Measurements from ENCODE around the gene TTLL6.

TTLL6 gene

GRCh38 chr17:48725288-48726064 lies 91.6 kb downstream of the TTLL6 start:
- Histone ChIP-seq H3K9ac (no peak overlapping the region), H3K4me3 (ENCODE audit: low read depth, low read length) (no peak overlapping the region), H3K9me3 (ENCODE audit: control insufficient read depth, low read length) (no peaks in the 10 kb centered on the region), H3K27me3 (ENCODE audit: control insufficient read depth, insufficient read depth, low read length) (peaks cover 49% of the 10 kb centered on the region), H3K79me2 (no peaks in the 10 kb centered on the region), H3K27ac (no peak overlapping the region), H3K4me2 (ENCODE audit: low read length) (no peak overlapping the region), H3K4me1 (no peaks in the 10 kb centered on the region), H2AFZ (no peak overlapping the region), H3K36me3 (ENCODE audit: control insufficient read depth, insufficient read depth, low read length) (no peaks in the 10 kb centered on the region)
- TF ChIP-seq CTCF (IDR thresholded peaks at IDR 0.05): no peak

DNA sequence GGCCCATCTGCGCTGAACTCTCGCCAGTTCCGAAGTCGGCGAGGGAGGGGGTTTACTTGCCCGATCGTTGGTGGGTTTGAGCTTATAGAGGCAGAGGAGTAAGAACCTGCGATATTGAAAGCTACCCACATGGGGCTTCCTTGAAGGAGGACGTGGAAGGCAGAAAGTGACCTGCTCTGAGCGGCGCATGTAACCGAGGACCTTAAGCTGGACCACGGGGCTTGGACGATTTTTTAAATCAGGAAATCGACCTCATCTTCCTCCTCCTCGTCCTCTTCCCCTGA lies 92.1 kb downstream of the TTLL6 start:
- Histone ChIP-seq H3K36me3 (ENCODE audit: control insufficient read depth, insufficient read depth, low read length) (no peaks in the 10 kb centered on the region), H3K4me1 (no peaks in the 10 kb centered on the region), H3K27ac (no peak overlapping the region), H3K9ac (no peak overlapping the region), H3K27me3 (ENCODE audit: control insufficient read depth, insufficient read depth, low read length) (peaks cover 51% of the 10 kb centered on the region), H3K4me3 (ENCODE audit: low read depth, low read length) (no peak overlapping the region), H3K79me2 (no peaks in the 10 kb centered on the region), H2AFZ (no peak overlapping the region), H3K4me2 (ENCODE audit: low read length) (no peak overlapping the region), H3K9me3 (ENCODE audit: control insufficient read depth, low read length) (no peaks in the 10 kb centered on the region)
- no peak for TF ChIP-seq CTCF (IDR thresholded peaks at IDR 0.05)

DNA sequence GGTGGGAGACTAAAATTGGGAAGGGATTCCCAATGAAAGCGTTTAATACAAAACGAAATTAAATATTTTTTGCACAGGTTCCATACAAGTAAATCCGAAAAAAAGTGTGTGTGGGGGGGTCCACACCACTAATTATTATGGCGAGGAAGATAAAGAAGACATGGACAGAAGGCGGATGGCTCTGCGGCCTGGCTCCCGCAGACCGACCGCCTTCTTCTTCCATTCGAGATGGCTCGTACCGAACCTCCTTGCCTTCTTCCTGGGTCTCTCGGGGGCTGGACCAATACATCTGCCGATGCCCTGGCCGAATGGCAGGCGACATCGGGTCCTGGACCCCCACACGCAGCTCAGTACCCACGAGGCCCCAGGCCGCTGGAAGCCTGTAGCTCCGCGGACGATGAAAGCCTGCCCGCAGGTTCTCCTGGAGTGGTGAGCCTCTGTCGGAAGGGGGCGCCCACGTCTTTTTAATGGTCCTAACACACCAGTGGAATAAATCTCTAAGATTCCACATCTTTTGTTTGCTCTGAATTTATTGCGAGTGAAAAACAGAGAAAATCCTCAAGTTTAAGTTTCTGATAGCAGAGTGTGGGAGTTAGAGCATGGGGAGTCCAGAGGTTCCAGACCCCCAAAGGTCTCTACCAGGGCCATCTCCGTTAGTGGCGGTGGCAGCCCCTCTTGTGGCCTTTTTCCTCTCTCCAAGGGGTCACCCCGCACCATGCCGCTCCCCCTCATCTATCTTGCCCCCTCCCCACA lies 92.6 kb downstream of the TTLL6 start:
- H3K27ac ChIP-seq: no peak overlapping the region
- peaks cover 53% of the 10 kb centered on the region for H3K27me3 ChIP-seq (ENCODE audit: control insufficient read depth, insufficient read depth, low read length)
- peak; percentile 55 for TF ChIP-seq CTCF (IDR thresholded peaks at IDR 0.05)
- H3K4me2 ChIP-seq (ENCODE audit: low read length): no peak overlapping the region
- H2AFZ ChIP-seq: no peak overlapping the region
- no peak overlapping the region for H3K4me3 ChIP-seq (ENCODE audit: low read depth, low read length)
- no peaks in the 10 kb centered on the region for H3K9me3 ChIP-seq (ENCODE audit: control insufficient read depth, low read length)
- no peak overlapping the region for H3K9ac ChIP-seq
- no peaks in the 10 kb centered on the region for H3K36me3 ChIP-seq (ENCODE audit: control insufficient read depth, insufficient read depth, low read length)
- H3K79me2 ChIP-seq: no peaks in the 10 kb centered on the region
- no peaks in the 10 kb centered on the region for H3K4me1 ChIP-seq

DNA sequence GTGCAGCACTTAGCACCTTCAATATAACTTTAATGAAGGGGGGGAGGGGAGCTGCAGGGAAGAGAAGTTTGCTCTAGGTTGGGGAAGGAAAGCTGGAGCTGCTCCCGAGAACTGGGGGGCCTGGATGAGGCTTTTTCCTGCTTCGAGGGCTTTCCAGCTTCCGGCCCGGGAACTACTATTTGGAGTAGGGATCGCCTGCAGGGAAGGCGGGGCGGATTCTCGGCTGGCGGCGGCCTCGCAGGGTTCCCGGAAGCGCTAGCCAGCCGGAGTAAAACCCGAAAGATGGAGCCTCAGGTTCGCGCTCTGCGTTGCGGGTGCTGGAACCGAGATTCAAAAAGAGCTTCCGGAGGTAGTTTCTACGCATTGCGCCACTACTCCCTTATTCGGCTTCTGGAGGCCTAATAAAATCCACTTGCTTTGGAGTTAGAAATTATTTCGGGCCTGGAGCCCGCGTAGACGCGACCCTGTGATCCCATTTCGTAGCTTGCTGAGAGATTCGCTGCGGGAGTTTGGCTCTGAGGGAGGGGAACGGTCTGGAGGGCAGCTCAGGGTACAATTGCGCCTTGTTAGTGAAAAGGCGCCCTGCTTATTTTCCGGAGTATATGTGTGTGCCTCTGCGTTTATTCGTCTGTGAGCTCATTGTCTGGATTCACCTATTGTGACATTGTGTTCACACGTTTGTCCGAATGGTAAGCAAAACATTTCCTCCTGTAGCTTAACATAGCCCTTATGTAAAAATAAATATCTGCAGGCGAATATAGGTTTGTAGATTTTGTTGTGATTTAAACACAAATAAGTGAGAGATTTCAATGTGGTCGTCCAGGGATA lies 93.4 kb downstream of the TTLL6 start:
- Histone ChIP-seq H3K9ac (no peak overlapping the region), H3K36me3 (ENCODE audit: control insufficient read depth, insufficient read depth, low read length) (no peaks in the 10 kb centered on the region), H3K9me3 (ENCODE audit: control insufficient read depth, low read length) (no peaks in the 10 kb centered on the region), H3K4me2 (ENCODE audit: low read length) (no peak overlapping the region), H3K4me1 (no peaks in the 10 kb centered on the region), H3K4me3 (ENCODE audit: low read depth, low read length) (no peak overlapping the region), H2AFZ (no peak overlapping the region), H3K27me3 (ENCODE audit: control insufficient read depth, insufficient read depth, low read length) (peaks cover 55% of the 10 kb centered on the region), H3K79me2 (no peaks in the 10 kb centered on the region), H3K27ac (no peak overlapping the region)
- no peak for TF ChIP-seq CTCF (IDR thresholded peaks at IDR 0.05)
